Thyroid gland (tissue), 4 donors: ENCODE results near the gene GDPD5. TPM values are rescaled to one million over a fixed set of nuclear protein-coding genes. Genes with fewer than 3 reads are reported as not detected.

ENCODE experiments used
- DNase-seq, 2 donors: peaks; one replicate each; pipeline ENCODE4 v3.0.0-alpha.2; 2019
- H3K27ac ChIP-seq, 3 donors: fragments of 200-600 bp; sonication (generic); 1 replicate in 2 of 3; 2 replicates in 1 of 3; pipeline ENCODE4 v1.5.1; 2016 to 2019; ENCODE audit warnings: mild to moderate bottlenecking in 1 of 3, moderate library complexity in 1 of 3
- H3K27me3 ChIP-seq: fragments of 200-600 bp; sonication (generic); one replicate; pipeline ENCODE4 v1.5.1; 2019
- H3K36me3 ChIP-seq, 2 donors: fragments of 200-600 bp; sonication (generic); one replicate each; pipeline ENCODE4 v1.5.1; 2016 to 2019
- H3K4me1 ChIP-seq, 2 donors: fragments of 200-600 bp; sonication (generic); one replicate each; pipeline ENCODE4 v1.5.1; 2017 to 2019
- H3K4me3 ChIP-seq, 3 donors: fragments of 200-600 bp; sonication (generic); replicated peaks in 1 of 3; 1 replicate in 2 of 3; 2 replicates in 1 of 3; pipeline ENCODE4 v1.5.1; 2016; ENCODE audit warnings: mild to moderate bottlenecking in 1 of 3
- H3K9me3 ChIP-seq: fragments of 200-600 bp; sonication (generic); one replicate; pipeline ENCODE4 v1.5.1; 2017
- POLR2A ChIP-seq, 2 donors: fragments of 450-650 bp; IDR thresholded peaks; one replicate each; pipeline ENCODE4 v1.6.1; 2017; ENCODE audit warnings: antibody characterized with exemption in 2 of 2, mild to moderate bottlenecking in 2 of 2, moderate library complexity in 1 of 2
- WGBS, 2 donors: methylation state at CpG; one replicate each; pipeline ENCODE4 v1.1.5; 2017; 5-methylcytosine and 5-hydroxymethylcytosine counted together
- intact Hi-C: fragments of 100-400 bp; cut with DNase I; formaldehyde crosslinking; loops from one replicate; pipeline ENCODE4 v1.15.1; 2023
- total RNA-seq, 4 donors: library from RNA; depleted of rRNA; stranded (reverse); fragments of >200 nt; gene quantifications; one replicate each; pipeline ENCODE4 v1.2.3, GENCODE V29; 2016
- TF ChIP-seq, protein P1 (sequence below), 6 experiments: fragments of 200-600 bp in 3 of 6; fragments of 450-650 bp in 3 of 6; sonication (generic) in 3 of 6; IDR thresholded peaks; one replicate each; pipeline ENCODE4 v1.5.1; 2016 to 2019; ENCODE audit warnings: antibody characterized with exemption in 6 of 6, mild to moderate bottlenecking in 2 of 6, inconsistent platforms in 1 of 6, moderate library complexity in 1 of 6

GDPD5 gene
- total RNA-seq, 4 donors from 2014 or later: 5.6 to 6.4 (median 6.1) TPM

GRCh38 chr11:75400146-75400865, 125.4 kb downstream of the GDPD5 start:
- intact Hi-C loops: no loop called here
- Histone ChIP-seq H3K9me3 (no peaks in the 10 kb centered on the region), H3K27ac (peak overlapping the region; percentile 81 to 93 (median 93)), H3K36me3 (peaks cover 37 to 39% of the 10 kb centered on the region in 2 donors), H3K4me1 (peaks cover 8 to 23% of the 10 kb centered on the region in 2 donors), H3K27me3 (no peaks in the 10 kb centered on the region), H3K4me3 (peak overlapping the region; percentile 45 to 49 (median 46))
- WGBS, 2 donors: 17 to 21% methylated on average over 11 of the region's 11 CpGs
- no peak for TF ChIP-seq POLR2A (IDR thresholded peaks at IDR 0.05)
- TF ChIP-seq, protein P1, sequence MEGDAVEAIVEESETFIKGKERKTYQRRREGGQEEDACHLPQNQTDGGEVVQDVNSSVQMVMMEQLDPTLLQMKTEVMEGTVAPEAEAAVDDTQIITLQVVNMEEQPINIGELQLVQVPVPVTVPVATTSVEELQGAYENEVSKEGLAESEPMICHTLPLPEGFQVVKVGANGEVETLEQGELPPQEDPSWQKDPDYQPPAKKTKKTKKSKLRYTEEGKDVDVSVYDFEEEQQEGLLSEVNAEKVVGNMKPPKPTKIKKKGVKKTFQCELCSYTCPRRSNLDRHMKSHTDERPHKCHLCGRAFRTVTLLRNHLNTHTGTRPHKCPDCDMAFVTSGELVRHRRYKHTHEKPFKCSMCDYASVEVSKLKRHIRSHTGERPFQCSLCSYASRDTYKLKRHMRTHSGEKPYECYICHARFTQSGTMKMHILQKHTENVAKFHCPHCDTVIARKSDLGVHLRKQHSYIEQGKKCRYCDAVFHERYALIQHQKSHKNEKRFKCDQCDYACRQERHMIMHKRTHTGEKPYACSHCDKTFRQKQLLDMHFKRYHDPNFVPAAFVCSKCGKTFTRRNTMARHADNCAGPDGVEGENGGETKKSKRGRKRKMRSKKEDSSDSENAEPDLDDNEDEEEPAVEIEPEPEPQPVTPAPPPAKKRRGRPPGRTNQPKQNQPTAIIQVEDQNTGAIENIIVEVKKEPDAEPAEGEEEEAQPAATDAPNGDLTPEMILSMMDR (IDR thresholded peaks at IDR 0.05): no peak
- DNase-seq: no peak

DNA sequence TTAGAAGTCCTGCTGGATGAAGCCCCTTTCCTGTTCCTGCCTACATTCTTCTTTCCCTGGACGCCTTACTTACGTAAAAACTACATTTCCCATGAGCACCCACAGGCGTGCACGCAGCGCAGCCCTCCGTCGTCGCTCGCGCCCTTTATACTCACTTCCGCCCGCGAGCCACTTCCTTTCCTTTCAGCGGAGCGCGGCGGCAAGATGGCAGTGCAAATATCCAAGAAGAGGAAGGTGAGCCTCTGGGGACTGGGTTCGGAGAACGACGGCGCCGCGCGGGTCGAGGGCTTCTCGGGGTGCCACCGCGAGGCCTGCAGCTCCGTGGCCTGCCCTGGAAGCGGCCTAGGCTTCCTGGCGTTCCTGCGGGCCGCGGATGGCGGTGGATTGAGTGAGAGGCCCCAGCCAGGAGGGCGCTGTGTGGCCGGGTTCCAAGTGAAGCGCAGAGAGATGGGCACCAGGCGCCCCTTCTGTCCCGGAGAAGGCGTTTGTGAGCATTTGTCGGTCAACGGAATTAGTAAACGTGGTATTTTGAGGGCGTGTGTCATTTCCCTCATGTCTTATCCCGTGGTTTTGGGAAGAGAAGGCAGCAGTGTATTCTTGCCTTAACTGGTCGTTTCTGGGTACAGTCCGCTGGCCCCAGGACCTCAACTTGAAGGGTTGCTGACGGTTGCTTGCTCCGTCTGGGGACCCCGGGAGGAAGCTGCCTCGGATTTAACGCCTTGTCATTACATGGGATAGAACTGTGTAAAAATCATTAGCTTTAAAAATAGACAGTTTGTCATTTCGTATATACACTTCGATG, 126.2 kb downstream of the GDPD5 start, which contains the start of gene RPS3:
Gene RPS3, plus strand, starts transcription at position 175 of the 802 bp plus-strand sequence. Its CDS starts 30 bp downstream, at position 205.
- Histone ChIP-seq H3K4me1 (peaks cover 8 to 23% of the 10 kb centered on the region in 2 donors), H3K27me3 (no peaks in the 10 kb centered on the region), H3K9me3 (no peaks in the 10 kb centered on the region), H3K4me3 (peak within 1 kb of the TSS; percentile 45 to 49 (median 46)), H3K27ac (peak within 1 kb of the TSS; percentile 81 to 93 (median 93)), H3K36me3 (peaks cover 30 to 32% of the 10 kb centered on the region in 2 donors)
- 0% methylated on average over 52 to 54 of the region's 55 CpGs for WGBS, 2 donors
- intact Hi-C loops: loop anchor here (5.0 kb wide), 1 partner anchor 128 kb away; the partner anchor contains the start of gene GDPD5
- peak in 1 of 2 donors; percentile 94 for TF ChIP-seq POLR2A (IDR thresholded peaks at IDR 0.05)
- TF ChIP-seq, protein P1 (IDR thresholded peaks at IDR 0.05): peak in 1 of 6 experiments; percentile 21
- DNase-seq: peak; percentile 93 to 94

GRCh38 chr11:75398906-75399305, 126.8 kb downstream of the GDPD5 start:
- H3K27ac ChIP-seq: no peak overlapping the region
- TF ChIP-seq, protein P1 (IDR thresholded peaks at IDR 0.05): no peak
- 83 to 85% methylated on average over 8 of the region's 8 CpGs for WGBS, 2 donors
- no peaks in the 10 kb centered on the region for H3K9me3 ChIP-seq
- H3K27me3 ChIP-seq: no peaks in the 10 kb centered on the region
- peaks cover 8 to 23% of the 10 kb centered on the region in 2 donors for H3K4me1 ChIP-seq
- intact Hi-C loops: loop anchor here (5.0 kb wide), 1 partner anchor 128 kb away; the partner anchor contains the start of gene GDPD5
- H3K36me3 ChIP-seq: peaks cover 24 to 25% of the 10 kb centered on the region in 2 donors
- H3K4me3 ChIP-seq: no peak overlapping the region
- DNase-seq: no peak

DNA sequence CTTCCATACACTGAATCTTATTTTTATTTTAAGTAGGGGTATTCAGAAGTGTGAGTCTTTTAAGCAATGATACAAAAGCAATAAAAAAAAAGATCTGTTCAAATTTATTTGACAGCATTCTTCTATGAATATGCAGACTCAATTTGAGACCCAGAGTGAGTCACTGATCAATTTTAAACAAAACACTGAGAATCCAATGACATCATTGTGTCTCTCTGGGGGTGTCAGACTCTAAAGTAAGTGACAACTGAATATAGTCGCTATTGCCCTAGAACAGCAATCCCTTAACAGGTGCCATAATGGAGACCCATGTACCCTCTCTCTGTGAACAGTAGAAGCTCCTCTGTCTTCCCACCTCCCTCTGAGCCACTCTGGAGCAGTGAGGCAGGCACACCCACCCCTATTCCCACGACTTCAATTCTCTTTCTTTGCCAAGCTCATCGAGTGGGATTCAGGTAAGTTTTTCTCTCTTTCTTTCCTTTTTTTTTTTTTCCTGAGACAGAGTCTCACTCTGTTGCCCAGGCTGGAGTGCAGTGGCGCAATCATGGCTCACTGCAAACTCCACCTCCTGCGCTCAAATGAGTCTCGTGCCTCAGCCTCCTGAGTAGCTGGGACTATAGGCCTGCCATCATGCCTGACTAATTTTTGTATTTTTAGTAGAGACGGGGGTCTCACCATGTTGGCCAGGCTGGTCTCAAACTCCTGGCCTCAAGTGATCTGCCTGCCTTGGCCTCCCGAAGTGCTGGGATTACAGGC, 131.5 kb downstream of the GDPD5 start:
- Histone ChIP-seq H3K4me3 (no peak overlapping the region), H3K9me3 (no peaks in the 10 kb centered on the region), H3K36me3 (no peaks in the 10 kb centered on the region), H3K27me3 (no peaks in the 10 kb centered on the region), H3K4me1 (peaks cover 0 to 10% of the 10 kb centered on the region in 2 donors), H3K27ac (no peak overlapping the region)
- intact Hi-C loops: no loop called here
- no peak for TF ChIP-seq POLR2A (IDR thresholded peaks at IDR 0.05)
- TF ChIP-seq, protein P1 (IDR thresholded peaks at IDR 0.05): no peak
- DNase-seq: no peak
- 60 to 74% methylated on average over 8 of the region's 8 CpGs for WGBS, 2 donors
